ACC112 (cell line): ENCODE results near the gene CNTN1.

Source experiments
- H2AFZ ChIP-seq: fragments of 200-600 bp; sonication (generic); one replicate; pipeline ENCODE4 v1.6.0; 2017; ENCODE audit warnings: antibody characterized with exemption, low read length; ENCODE audit not compliant: unreplicated experiment
- H3K27ac ChIP-seq: fragments of 200-600 bp; sonication (generic); 2 replicates; pipeline ENCODE4 v1.5.1; 2014; ENCODE audit warnings: low read depth, mild to moderate bottlenecking, antibody characterized with exemption, low read length, moderate library complexity
- H3K27me3 ChIP-seq: fragments of 200-600 bp; sonication (generic); 2 replicates; pipeline ENCODE4 v1.6.1; 2014; ENCODE audit warnings: mild to moderate bottlenecking, antibody characterized with exemption, low read length, moderate library complexity, mixed read lengths; ENCODE audit not compliant: insufficient read depth
- H3K36me3 ChIP-seq: fragments of 200-600 bp; sonication (generic); 2 replicates; pipeline ENCODE4 v1.6.1; 2016; ENCODE audit warnings: mild to moderate bottlenecking, antibody characterized with exemption, low read length, moderate library complexity, mixed read lengths; ENCODE audit not compliant: insufficient read depth
- H3K4me1 ChIP-seq: fragments of 200-600 bp; sonication (generic); one replicate; pipeline ENCODE4 v1.6.1; 2016; ENCODE audit warnings: low read length, mixed read lengths; ENCODE audit not compliant: insufficient read depth, unreplicated experiment, control insufficient read depth
- H3K4me3 ChIP-seq: fragments of 200-600 bp; sonication (generic); 2 replicates; pipeline ENCODE4 v1.5.1; 2014; ENCODE audit warnings: mild to moderate bottlenecking, low read depth, low read length
- H3K79me2 ChIP-seq: fragments of 200-600 bp; sonication (generic); one replicate; pipeline ENCODE4 v1.6.0; 2016; ENCODE audit warnings: low read length; ENCODE audit not compliant: control insufficient read depth, unreplicated experiment, insufficient read depth

CNTN1 gene

GRCh38 chr12:40802656-40803055 lies 110.4 kb downstream of the CNTN1 start:
- no peaks in the 10 kb centered on the region for H3K79me2 ChIP-seq
- H3K4me1 ChIP-seq: no peaks in the 10 kb centered on the region
- no peaks in the 10 kb centered on the region for H3K36me3 ChIP-seq
- no peak overlapping the region for H2AFZ ChIP-seq
- no peak overlapping the region for H3K27ac ChIP-seq
- H3K4me3 ChIP-seq: no peak overlapping the region
- H3K27me3 ChIP-seq: no peaks in the 10 kb centered on the region

- H3K36me3 ChIP-seq: no peaks in the 10 kb centered on the region
- H3K27me3 ChIP-seq: no peaks in the 10 kb centered on the region
- no peaks in the 10 kb centered on the region for H3K4me1 ChIP-seq
- no peaks in the 10 kb centered on the region for H3K79me2 ChIP-seq
- H3K27ac ChIP-seq: no peak overlapping the region
- no peak overlapping the region for H3K4me3 ChIP-seq
- H2AFZ ChIP-seq: no peak overlapping the region
Observed at GRCh38 chr12:40819436-40820108, 127.3 kb downstream of the CNTN1 start.

- Histone ChIP-seq H3K27me3 (no peaks in the 10 kb centered on the region), H3K79me2 (no peaks in the 10 kb centered on the region), H3K36me3 (no peaks in the 10 kb centered on the region), H3K27ac (no peak overlapping the region), H3K4me1 (no peaks in the 10 kb centered on the region), H3K4me3 (no peak overlapping the region), H2AFZ (no peak overlapping the region)
Observed at GRCh38 chr12:40820794-40821484, 128.7 kb downstream of the CNTN1 start.

- H3K79me2 ChIP-seq: no peaks in the 10 kb centered on the region
- no peaks in the 10 kb centered on the region for H3K27me3 ChIP-seq
- H3K4me1 ChIP-seq: no peaks in the 10 kb centered on the region
- H3K4me3 ChIP-seq: no peak overlapping the region
- H3K27ac ChIP-seq: no peak overlapping the region
- no peak overlapping the region for H2AFZ ChIP-seq
- no peaks in the 10 kb centered on the region for H3K36me3 ChIP-seq
Observed at GRCh38 chr12:40825156-40825555, 132.9 kb downstream of the CNTN1 start.

- Histone ChIP-seq H3K27ac (no peak overlapping the region), H3K4me1 (no peaks in the 10 kb centered on the region), H3K27me3 (no peaks in the 10 kb centered on the region), H3K4me3 (no peak overlapping the region), H3K36me3 (no peaks in the 10 kb centered on the region), H2AFZ (no peak overlapping the region), H3K79me2 (no peaks in the 10 kb centered on the region)
Observed at GRCh38 chr12:40827683-40828592, 135.7 kb downstream of the CNTN1 start.

GRCh38 chr12:40828593-40828990 lies 136.4 kb downstream of the CNTN1 start:
- no peak overlapping the region for H3K27ac ChIP-seq
- no peaks in the 10 kb centered on the region for H3K27me3 ChIP-seq
- no peaks in the 10 kb centered on the region for H3K4me1 ChIP-seq
- H3K79me2 ChIP-seq: no peaks in the 10 kb centered on the region
- H2AFZ ChIP-seq: no peak overlapping the region
- no peaks in the 10 kb centered on the region for H3K36me3 ChIP-seq
- H3K4me3 ChIP-seq: no peak overlapping the region

- H3K27ac ChIP-seq: no peak overlapping the region
- no peaks in the 10 kb centered on the region for H3K27me3 ChIP-seq
- no peaks in the 10 kb centered on the region for H3K79me2 ChIP-seq
- no peaks in the 10 kb centered on the region for H3K36me3 ChIP-seq
- H3K4me1 ChIP-seq: no peaks in the 10 kb centered on the region
- no peak overlapping the region for H3K4me3 ChIP-seq
- H2AFZ ChIP-seq: no peak overlapping the region
Observed at GRCh38 chr12:40829738-40830144, 137.5 kb downstream of the CNTN1 start.

GRCh38 chr12:40831916-40832315 lies 139.7 kb downstream of the CNTN1 start:
- H3K79me2 ChIP-seq: no peaks in the 10 kb centered on the region
- H2AFZ ChIP-seq: no peak overlapping the region
- no peak overlapping the region for H3K4me3 ChIP-seq

GRCh38 chr12:40832668-40833067 lies 140.4 kb downstream of the CNTN1 start:
- no peak overlapping the region for H2AFZ ChIP-seq

More at GRCh38 chr12:40831916-40832315, 139.7 kb downstream of the CNTN1 start:
- Histone ChIP-seq H3K27me3 (no peaks in the 10 kb centered on the region), H3K27ac (no peak overlapping the region), H3K4me1 (no peaks in the 10 kb centered on the region), H3K36me3 (no peaks in the 10 kb centered on the region)

GRCh38 chr12:40833818-40834217 lies 141.6 kb downstream of the CNTN1 start:
- H3K4me1 ChIP-seq: no peaks in the 10 kb centered on the region
- no peak overlapping the region for H3K4me3 ChIP-seq
- H3K27me3 ChIP-seq: no peaks in the 10 kb centered on the region
- no peak overlapping the region for H2AFZ ChIP-seq
- H3K27ac ChIP-seq: no peak overlapping the region
- no peaks in the 10 kb centered on the region for H3K79me2 ChIP-seq
- no peaks in the 10 kb centered on the region for H3K36me3 ChIP-seq

More at GRCh38 chr12:40832668-40833067, 140.4 kb downstream of the CNTN1 start:
- Histone ChIP-seq H3K4me1 (no peaks in the 10 kb centered on the region), H3K27me3 (no peaks in the 10 kb centered on the region), H3K4me3 (no peak overlapping the region), H3K27ac (no peak overlapping the region), H3K79me2 (no peaks in the 10 kb centered on the region), H3K36me3 (no peaks in the 10 kb centered on the region)
